Fibroblast of gingiva (primary cell): ENCODE measurements around the gene SLC22A25.
"Not testable (repeated sequence)": the region's sequence is repeated elsewhere in the genome, so short reads cannot be mapped to it uniquely, and the experiment has no call there.

Experiments
- DNase-seq: peaks from one replicate; pipeline ENCODE4 v3.0.0-alpha.2; 2011; ENCODE audit warnings: low read depth

Gene SLC22A25

GRCh38 chr11:63243533-63243932 is at the start of gene SLC22A25:
SLC22A25 (minus strand) TSS chr11:63243599; CDS start chr11:63229652, 13,947 bp downstream.
- no peak for DNase-seq

- DNase-seq, result no peak
These were observed 46.9 kb upstream of the SLC22A25 start for GRCh38 chr11:63290285-63290684.

- DNase-seq, result no peak
These were observed 46.3 kb upstream of the SLC22A25 start for GRCh38 chr11:63289658-63290057.

DNA sequence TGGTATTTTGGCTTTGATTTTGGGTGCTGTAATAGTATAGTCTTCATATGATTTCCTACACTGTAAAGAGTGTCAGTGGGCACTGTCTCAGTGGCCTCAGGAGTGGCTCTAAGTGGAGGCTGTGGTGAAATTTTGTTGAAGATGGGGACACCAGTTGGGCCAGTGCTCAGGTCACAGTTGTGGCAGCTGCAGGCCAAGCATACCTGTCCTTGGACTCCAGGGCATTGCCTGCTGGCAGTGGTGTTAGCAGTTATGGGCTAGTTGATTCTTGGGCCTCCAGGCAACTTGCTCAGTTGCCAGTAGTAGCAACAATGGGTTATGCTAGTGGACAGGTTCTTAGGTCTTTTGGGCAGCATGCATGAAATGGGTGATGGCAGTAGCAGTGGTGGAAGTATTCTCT is 39.2 kb upstream of the SLC22A25 start:
- no peak for DNase-seq

DNA sequence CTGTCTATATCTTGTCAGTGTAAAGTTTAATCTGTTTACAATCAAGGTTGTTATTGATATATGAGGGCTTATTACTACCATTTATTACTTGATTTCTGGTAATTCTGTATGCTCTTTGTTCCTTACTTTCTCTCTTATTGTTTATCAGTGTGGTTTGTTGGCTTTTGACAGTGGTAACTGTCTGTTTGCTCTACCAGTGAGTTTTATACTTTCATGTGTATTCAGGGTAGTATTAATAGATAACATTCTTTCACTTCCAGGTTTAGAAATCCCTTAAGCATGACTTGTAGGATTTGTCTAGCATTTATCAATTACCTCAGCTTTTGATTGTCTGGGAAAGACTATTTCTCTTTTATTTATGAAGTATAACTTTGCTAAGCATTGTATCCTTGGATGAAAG is 37.5 kb upstream of the SLC22A25 start:
- no peak for DNase-seq

GRCh38 chr11:63277345-63277943 is 34.0 kb upstream of the SLC22A25 start:
- DNase-seq, result no peak

- DNase-seq, result no peak
These were observed 31.4 kb upstream of the SLC22A25 start for GRCh38 chr11:63274776-63275175.

DNA sequence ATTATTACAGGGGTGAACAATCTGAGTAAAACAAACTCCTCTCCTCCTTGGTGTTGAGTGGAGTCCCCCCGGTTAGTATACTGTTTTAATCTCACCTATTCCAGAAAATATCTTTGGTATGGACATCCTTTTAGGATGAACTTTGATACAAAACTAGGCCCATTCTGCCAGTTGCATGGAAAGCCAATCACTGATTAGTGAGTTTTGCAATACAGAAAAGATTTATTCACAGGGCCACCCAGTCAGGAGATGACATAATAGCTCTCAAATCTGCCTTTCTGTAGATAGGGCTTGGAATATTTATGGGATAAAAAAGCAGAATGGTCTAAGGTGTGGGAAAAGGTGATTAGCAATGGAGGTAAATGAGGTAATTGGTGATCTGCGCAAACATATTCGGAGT is 30.3 kb upstream of the SLC22A25 start:
- DNase-seq, result no peak

GRCh38 chr11:63262547-63262946 is 19.1 kb upstream of the SLC22A25 start:
- no peak for DNase-seq

DNA sequence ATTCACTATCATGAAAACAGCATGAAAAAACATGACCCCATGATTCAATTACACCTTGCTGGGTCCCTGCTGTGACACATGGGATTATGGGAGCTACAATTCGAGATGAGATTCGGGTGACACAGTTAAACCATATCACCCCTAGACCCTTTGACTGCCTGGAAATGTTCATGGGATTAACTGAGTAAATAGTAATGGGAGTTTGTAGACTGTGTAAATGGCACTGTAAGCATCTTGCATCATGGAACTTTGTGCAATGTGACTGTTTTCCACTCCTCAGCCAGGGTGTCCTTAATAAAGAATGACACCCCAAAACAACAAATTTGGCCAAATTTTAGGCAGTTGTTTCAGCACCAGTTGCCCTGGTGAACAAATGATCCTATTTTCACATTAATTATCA is 7.9 kb upstream of the SLC22A25 start:
- no peak for DNase-seq

- DNase-seq, result no peak
These were observed 7.0 kb upstream of the SLC22A25 start for GRCh38 chr11:63250162-63251050.

- DNase-seq, result no peak
These were observed 5.6 kb upstream of the SLC22A25 start for GRCh38 chr11:63248966-63249365.

DNA sequence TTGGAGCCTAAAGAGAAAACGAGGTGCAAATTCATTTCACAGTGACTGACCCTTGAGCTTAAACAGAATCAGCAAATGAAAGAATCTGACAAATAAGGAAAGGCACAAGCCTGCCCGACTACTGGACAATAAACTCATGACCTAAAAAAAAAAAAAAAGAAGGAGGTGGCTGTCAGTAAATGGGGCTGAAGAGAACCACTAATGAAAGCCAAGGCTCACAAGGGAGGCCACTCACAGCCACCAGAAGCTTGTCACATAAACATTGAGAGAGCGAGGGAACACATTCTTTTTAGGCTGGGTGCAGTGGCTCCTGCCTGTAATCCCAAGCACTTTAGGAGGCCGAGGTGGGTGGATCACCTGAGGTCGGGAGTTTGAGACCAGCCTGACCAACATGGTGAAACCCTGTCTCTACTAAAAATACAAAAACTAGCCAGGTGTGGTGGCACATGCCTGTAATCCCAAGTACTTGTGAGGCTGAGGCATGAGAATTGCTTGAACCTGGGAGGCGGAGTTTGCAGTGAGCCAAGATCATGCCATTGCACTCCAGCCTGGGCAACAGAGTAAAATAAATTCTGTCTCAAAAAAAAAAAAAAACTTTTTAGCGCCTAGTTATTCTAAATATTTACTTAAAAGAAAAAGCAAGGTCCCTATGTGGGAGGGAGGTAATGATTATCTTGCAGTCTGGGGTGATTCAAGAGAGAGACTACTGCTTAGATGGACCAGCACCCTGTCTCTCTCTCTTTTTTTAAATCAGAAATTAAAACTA is 4.0 kb upstream of the SLC22A25 start:
- DNase-seq, result not testable (repeated sequence)

- no peak for DNase-seq
These were observed 2.6 kb upstream of the SLC22A25 start for GRCh38 chr11:63246045-63246444.

GRCh38 chr11:63244862-63245261 is 1.5 kb upstream of the SLC22A25 start:
- no peak for DNase-seq

- no peak for DNase-seq
These were observed 1.2 kb downstream of the SLC22A25 start for GRCh38 chr11:63242089-63242781.

DNA sequence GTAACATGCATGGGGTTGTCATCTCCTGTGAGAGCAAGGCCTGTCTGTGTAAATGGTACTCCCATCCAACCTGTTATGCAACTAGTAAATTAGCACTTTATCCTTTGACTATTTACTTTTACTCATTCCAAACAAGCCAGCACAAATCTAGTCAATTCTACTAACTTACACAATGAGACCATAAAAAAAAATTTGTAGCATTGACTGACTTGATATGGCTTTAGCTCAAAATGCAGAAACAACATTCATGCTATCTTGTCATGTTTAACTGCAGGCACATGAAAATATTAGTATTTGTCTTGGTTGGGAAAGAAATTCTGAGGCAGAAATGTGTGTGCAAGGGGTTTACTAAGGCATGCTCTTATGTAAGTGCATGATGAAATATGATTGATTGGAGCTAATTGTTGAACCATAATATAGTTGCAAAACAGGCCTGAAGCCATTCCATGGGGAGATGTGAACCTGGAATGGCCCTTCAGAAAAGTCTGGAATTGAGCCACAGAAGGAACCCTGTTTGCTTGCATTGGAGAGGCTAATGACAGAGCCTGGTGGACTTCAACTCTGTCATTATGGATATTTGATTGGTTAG is 2.5 kb downstream of the SLC22A25 start:
- DNase-seq, result no peak

DNA sequence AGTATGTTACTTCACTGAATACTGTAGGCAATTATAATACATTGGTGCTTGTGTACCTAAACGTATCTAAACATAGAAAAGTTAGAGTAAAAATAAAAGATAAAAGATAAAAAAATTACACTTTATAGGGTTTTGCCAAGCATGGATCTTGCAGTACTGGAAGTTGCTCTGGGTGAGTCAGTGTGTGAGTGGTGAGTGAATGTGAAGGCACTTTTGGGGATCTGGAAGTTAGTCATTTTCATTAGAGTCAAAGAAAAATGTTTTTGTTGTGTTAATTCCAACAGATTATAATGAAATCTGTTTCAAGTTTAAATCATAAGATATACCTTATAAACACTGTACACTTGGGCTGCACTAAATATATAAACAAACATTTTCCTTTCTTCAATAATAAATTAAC is 3.3 kb downstream of the SLC22A25 start:
- DNase-seq, result no peak

GRCh38 chr11:63239254-63239653 is 4.1 kb downstream of the SLC22A25 start:
- DNase-seq, result no peak

- no peak for DNase-seq
These were observed 6.0 kb downstream of the SLC22A25 start for GRCh38 chr11:63237413-63237812.
